ENCODE data around the gene AQP12B. TPM values are rescaled to one million over a fixed set of nuclear protein-coding genes. Genes with fewer than 3 reads are reported as not detected.
"Not testable (repeated sequence)": the region's sequence is repeated elsewhere in the genome, so short reads cannot be mapped to it uniquely, and the experiment has no call there.

AQP12B gene
- total and polyA plus RNA-seq, 2 of the 8 experiments (the other 6 are each of a cell fraction or from before 2014, with no cell fraction given), result not detected

- H3K23ac ChIP-seq (ENCODE audit: insufficient read length); H3K56ac ChIP-seq (replicated peaks; ENCODE audit: insufficient read length, low read depth, low read length); H3K23me2 ChIP-seq (ENCODE audit: low read depth, low read length); H2BK15ac ChIP-seq (ENCODE audit: low read length); H3K36me3 ChIP-seq (ENCODE audit: control insufficient read depth in 2 of 4, insufficient read depth in 4 of 4, low read length in 3 of 4); H4K20me1 ChIP-seq (replicated peaks in 1 of 2; ENCODE audit: control insufficient read depth in 1 of 2, insufficient read depth in 2 of 2, low read length in 2 of 2); H3K27ac ChIP-seq (ENCODE audit: low read depth, low read length); H3K4me3 ChIP-seq (ENCODE audit: extremely low read depth in 1 of 4, insufficient read depth in 2 of 4, low read depth in 3 of 4, low read length in 4 of 4); H3K79me2 ChIP-seq (ENCODE audit: control insufficient read depth in 1 of 2, insufficient read depth in 2 of 2, low read length in 2 of 2); H2AK5ac ChIP-seq (ENCODE audit: low read depth, low read length); H3K79me1 ChIP-seq (ENCODE audit: low read depth, low read length); H4K91ac ChIP-seq (replicated peaks; ENCODE audit: insufficient read length, low read length); H2AFZ ChIP-seq (ENCODE audit: low read length); H3K18ac ChIP-seq (ENCODE audit: extremely low read depth, low read length); H2BK20ac ChIP-seq (ENCODE audit: low read length); H3K4ac ChIP-seq (replicated peaks; ENCODE audit: insufficient read length, low read depth, low read length); H3K9ac ChIP-seq (replicated peaks in 1 of 4; ENCODE audit: extremely low read depth in 1 of 4, low read depth in 3 of 4, low read length in 3 of 4); POLR2A ChIA-PET (ENCODE audit: partially characterized antibody); H2BK12ac ChIP-seq (ENCODE audit: low read depth, low read length); H3K14ac ChIP-seq (ENCODE audit: insufficient read length); CTCF ChIA-PET (ENCODE audit: partially characterized antibody); H3K9me3 ChIP-seq (ENCODE audit: insufficient read depth in 2 of 2, low read depth in 1 of 2, low read length in 1 of 2); H2BK120ac ChIP-seq (replicated peaks; ENCODE audit: low read depth, low read length); H4K8ac ChIP-seq (ENCODE audit: extremely low read depth, insufficient read depth, low read length); H4K5ac ChIP-seq (ENCODE audit: insufficient read length, low read depth, low read length); H2BK5ac ChIP-seq (ENCODE audit: low read depth, low read length); H3K27me3 ChIP-seq (replicated peaks in 1 of 4; ENCODE audit: control insufficient read depth in 3 of 4, extremely low read depth in 1 of 4, insufficient read depth in 3 of 4, low read length in 3 of 4); H3K4me2 ChIP-seq (ENCODE audit: insufficient read depth in 1 of 2, low read depth in 2 of 2, low read length in 2 of 2); FAIRE-seq; H3K4me1 ChIP-seq (replicated peaks in 1 of 4; ENCODE audit: control insufficient read depth in 3 of 4, insufficient read depth in 4 of 4, low read length in 3 of 4): not testable (repeated sequence)
- WGBS, 2 experiments (ENCODE audit: extremely low coverage in 1 of 2, insufficient coverage in 1 of 2, insufficient read length in 1 of 2, insufficient replicate concordance in 2 of 2, low coverage in 1 of 2, low lambda C conversion rate in 2 of 2, missing lambda C conversion rate in 1 of 2), result 70% methylated on average over 3 of the region's 18 CpGs; no CpG with 5 or more reads in 1 of the 2 experiments
- DNase-seq (ENCODE audit: low read depth in 1 of 2, low spot score in 2 of 2), result peak in 1 of 2 experiments; percentile 24
These were observed 7.9 kb upstream of the AQP12B start for GRCh38 chr2:240690421-240691074.
